Kidney (tissue), 14 donors: Measurements from ENCODE around the gene CCDC185. TPM values are rescaled to one million over a fixed set of nuclear protein-coding genes. Genes with fewer than 3 reads are reported as not detected.

ENCODE experiments used
- DNase-seq, 5 donors: peaks; one replicate each; pipeline ENCODE4 v3.0.0-alpha.2; 2013 to 2020
- FAIRE-seq: peaks from 2 replicates; lab custom pipeline; 2012; peaks lifted over from hg19 to GRCh38; lab: Jason Lieb, UNC
- H3K27ac ChIP-seq, 2 donors: one replicate each; pipeline ENCODE4 v1.7.0; 2013; ENCODE audit warnings: low read depth in 2 of 2, low read length in 2 of 2, inconsistent platforms in 1 of 2
- H3K27me3 ChIP-seq: one replicate; pipeline ENCODE4 v1.7.1; 2013; ENCODE audit warnings: low read length, inconsistent platforms; ENCODE audit not compliant: control insufficient read depth, insufficient read depth
- H3K36me3 ChIP-seq, 3 donors: one replicate each; pipeline versions ENCODE4 v1.7.0 to v1.7.1; 2013; ENCODE audit warnings: low read length in 3 of 3, control low read depth in 1 of 3, inconsistent platforms in 1 of 3; ENCODE audit not compliant: insufficient read depth in 3 of 3, control insufficient read depth in 2 of 3
- H3K4me1 ChIP-seq, 3 donors: one replicate each; pipeline versions ENCODE4 v1.7.0 to v1.7.1; 2013; ENCODE audit warnings: low read length in 3 of 3, inconsistent platforms in 1 of 3, low read depth in 1 of 3; ENCODE audit not compliant: control insufficient read depth in 2 of 3, insufficient read depth in 2 of 3
- H3K4me3 ChIP-seq, 3 donors: one replicate each; pipeline versions ENCODE4 v1.7.0 to v1.8.1; 2013; ENCODE audit warnings: low read length in 3 of 3, control low read depth in 1 of 3, inconsistent platforms in 1 of 3
- H3K9ac ChIP-seq, 3 donors: one replicate each; pipeline versions ENCODE4 v1.7.0 to v1.7.1; 2013; ENCODE audit warnings: low read length in 3 of 3, control low read depth in 1 of 3, inconsistent platforms in 1 of 3
- H3K9me3 ChIP-seq, 3 donors: one replicate each; pipeline versions ENCODE4 v1.7.0 to v1.7.1; 2013; ENCODE audit warnings: low read length in 3 of 3, control low read depth in 1 of 3, inconsistent platforms in 1 of 3; ENCODE audit not compliant: control insufficient read depth in 2 of 3, insufficient read depth in 1 of 3
- CTCF ChIP-seq: IDR thresholded peaks from 3 replicates; pipeline ENCODE4 v1.5.1; 2012; ENCODE audit warnings: mild to moderate bottlenecking, moderate library complexity, borderline replicate concordance; ENCODE audit not compliant: insufficient read depth; ENCODE audit errors: extremely low read depth
- intact Hi-C: fragments of 100-400 bp; cut with DNase I; formaldehyde crosslinking; loops from one replicate; pipeline ENCODE4 v1.11.1; 2022
- polyA plus RNA-seq: library from polyadenylated mRNA; stranded (reverse); fragments of 350-450 nt; fragmentation: Illumina TruSeq; extraction: RNeasy Lipid Tissue Mini Kit (QIAGEN cat#74804); gene quantifications from one replicate; pipeline ENCODE4 v1.2.3, GENCODE V29; 2014; ENCODE audit warnings: low read depth, low replicate concordance; ENCODE audit not compliant: insufficient read depth
- total RNA-seq: library from RNA; stranded (reverse); fragmentation: NEBNext Ultra II Directional; extraction: Animal tissue kit (Norgen Biotek cat#: 25700); gene quantifications from one replicate; pipeline ENCODE4 v1.2.1, GENCODE V29; 2021
- donor health status: control.
- donor health status: control.
- donor health status: control.
- donor health status: control.
- donor health status: control.
- donor health status: DM: yes; HTN: yes; CAD: no.
- donor health status: Normal renal cell carcinoma (clear cell type).

Gene CCDC185
- total and polyA plus RNA-seq, 2 donors from 2014 or later = 0.13 TPM; not detected in 1

- H3K9ac ChIP-seq = no peak overlapping the region
- H3K27ac ChIP-seq = no peak overlapping the region
- no peak for TF ChIP-seq CTCF
- no peaks in the 10 kb centered on the region for H3K27me3 ChIP-seq
- intact Hi-C loops = no loop called here
- DNase-seq (no peak), FAIRE-seq (no peak)
- H3K4me3 ChIP-seq = no peak overlapping the region
- peaks cover 0 to 2% (median 0%) of the 10 kb centered on the region in 3 donors for H3K4me1 ChIP-seq
- H3K36me3 ChIP-seq = no peaks in the 10 kb centered on the region
- peaks cover 0 to 6% (median 0%) of the 10 kb centered on the region in 3 donors for H3K9me3 ChIP-seq
These were observed 33.7 kb downstream of the CCDC185 start for GRCh38 chr1:223426936-223427335.

- DNase-seq (no peak), FAIRE-seq (no peak)
- H3K36me3 ChIP-seq = no peaks in the 10 kb centered on the region
- intact Hi-C loops = no loop called here
- H3K4me1 ChIP-seq = peaks cover 0 to 2% (median 0%) of the 10 kb centered on the region in 3 donors
- H3K9ac ChIP-seq = no peak overlapping the region
- no peak overlapping the region for H3K27ac ChIP-seq
- no peak for TF ChIP-seq CTCF
- H3K4me3 ChIP-seq = no peak overlapping the region
- peaks cover 0 to 6% (median 0%) of the 10 kb centered on the region in 3 donors for H3K9me3 ChIP-seq
- no peaks in the 10 kb centered on the region for H3K27me3 ChIP-seq
These were observed 36.1 kb downstream of the CCDC185 start for GRCh38 chr1:223429313-223429731.

- no peak for TF ChIP-seq CTCF
- intact Hi-C loops = no loop called here
- Histone ChIP-seq H3K4me1 (peaks cover 0 to 2% (median 0%) of the 10 kb centered on the region in 3 donors), H3K27ac (no peak overlapping the region), H3K27me3 (no peaks in the 10 kb centered on the region), H3K9ac (no peak overlapping the region), H3K9me3 (peaks cover 0 to 6% (median 0%) of the 10 kb centered on the region in 3 donors), H3K36me3 (no peaks in the 10 kb centered on the region), H3K4me3 (no peak overlapping the region)
- FAIRE-seq (no peak), DNase-seq (no peak)
These were observed 36.6 kb downstream of the CCDC185 start for GRCh38 chr1:223429821-223430220.

- Histone ChIP-seq H3K4me3 (no peak overlapping the region), H3K27me3 (no peaks in the 10 kb centered on the region), H3K27ac (no peak overlapping the region), H3K9ac (no peak overlapping the region), H3K4me1 (peaks cover 0 to 2% (median 0%) of the 10 kb centered on the region in 3 donors), H3K9me3 (peaks cover 0 to 6% (median 0%) of the 10 kb centered on the region in 3 donors), H3K36me3 (no peaks in the 10 kb centered on the region)
- TF ChIP-seq CTCF = no peak
- intact Hi-C loops = no loop called here
- DNase-seq = no peak
- no peak for FAIRE-seq
These were observed 37.0 kb downstream of the CCDC185 start for GRCh38 chr1:223430236-223430635.
